Measurements from ENCODE around the gene LRP10.
"Not testable (repeated sequence)": the region's sequence is repeated elsewhere in the genome, so short reads cannot be mapped to it uniquely, and the experiment has no call there.

Gene LRP10

GRCh38 chr14:22842211-22843122 lies 29.1 kb upstream of the LRP10 start:
- no peak for DNase-seq (ENCODE audit: low read depth in 1 of 2, low spot score in 1 of 2)

DNA sequence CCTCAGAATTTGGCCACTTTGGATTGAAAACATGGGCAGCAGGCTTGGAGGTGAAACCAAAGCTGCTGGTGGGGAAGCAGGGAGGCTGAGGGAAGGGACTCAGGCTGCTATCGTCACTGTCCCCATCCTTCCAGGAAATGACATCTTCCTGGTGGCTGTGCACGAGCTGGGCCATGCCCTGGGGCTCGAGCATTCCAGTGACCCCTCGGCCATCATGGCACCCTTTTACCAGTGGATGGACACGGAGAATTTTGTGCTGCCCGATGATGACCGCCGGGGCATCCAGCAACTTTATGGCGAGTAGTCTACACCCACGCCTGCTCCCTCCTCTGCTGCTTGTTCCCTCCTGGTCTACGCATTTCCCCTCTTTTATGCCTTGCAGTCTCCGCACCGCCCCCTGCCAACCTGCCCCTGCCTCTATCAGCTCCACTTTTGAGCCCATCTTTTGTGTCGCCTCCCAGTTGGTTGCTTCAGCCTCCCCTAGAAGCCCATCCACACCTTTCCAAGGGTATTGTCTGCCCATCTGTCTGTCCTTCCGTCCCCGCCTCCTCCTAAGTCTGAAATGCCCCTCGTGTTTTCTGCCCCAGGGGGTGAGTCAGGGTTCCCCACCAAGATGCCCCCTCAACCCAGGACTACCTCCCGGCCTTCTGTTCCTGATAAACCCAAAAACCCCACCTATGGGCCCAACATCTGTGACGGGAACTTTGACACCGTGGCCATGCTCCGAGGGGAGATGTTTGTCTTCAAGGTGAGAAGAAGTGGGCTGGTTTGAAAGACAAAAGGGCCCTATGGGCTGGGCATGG lies 28.2 kb upstream of the LRP10 start:
- no peak for DNase-seq (ENCODE audit: low read depth in 1 of 2, low spot score in 1 of 2)

DNA sequence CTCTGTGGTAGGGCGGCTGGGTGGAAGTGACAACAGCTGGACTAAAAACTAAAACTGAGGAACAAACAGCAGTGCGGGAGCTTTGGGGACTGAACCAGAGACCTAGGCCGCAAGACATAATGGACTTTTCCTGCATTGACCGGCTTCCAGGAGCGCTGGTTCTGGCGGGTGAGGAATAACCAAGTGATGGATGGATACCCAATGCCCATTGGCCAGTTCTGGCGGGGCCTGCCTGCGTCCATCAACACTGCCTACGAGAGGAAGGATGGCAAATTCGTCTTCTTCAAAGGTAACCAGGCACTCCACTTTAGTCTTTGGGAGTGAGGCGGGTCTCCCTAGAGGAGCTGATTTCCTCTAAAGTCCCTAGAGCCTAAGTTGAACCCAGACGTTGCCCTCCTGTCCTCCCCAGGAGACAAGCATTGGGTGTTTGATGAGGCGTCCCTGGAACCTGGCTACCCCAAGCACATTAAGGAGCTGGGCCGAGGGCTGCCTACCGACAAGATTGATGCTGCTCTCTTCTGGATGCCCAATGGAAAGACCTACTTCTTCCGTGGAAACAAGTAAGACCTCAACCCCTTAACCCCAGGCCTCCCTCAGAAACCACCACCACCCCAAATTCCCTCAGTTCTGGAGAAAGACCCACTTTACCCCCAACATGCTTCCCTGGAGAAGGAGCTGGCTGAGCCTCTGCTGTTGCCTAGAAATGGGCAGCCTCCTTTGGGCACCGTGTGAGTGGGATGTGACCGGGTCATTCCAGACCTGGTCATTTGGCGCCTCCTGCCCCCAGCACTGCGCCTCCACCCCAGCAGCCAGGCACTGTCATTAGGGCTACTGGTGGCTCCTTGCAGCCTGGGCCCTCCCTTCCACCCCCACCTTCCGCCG lies 27.1 kb upstream of the LRP10 start:
- no peak for DNase-seq (ENCODE audit: low read depth in 1 of 2, low spot score in 1 of 2)

DNA sequence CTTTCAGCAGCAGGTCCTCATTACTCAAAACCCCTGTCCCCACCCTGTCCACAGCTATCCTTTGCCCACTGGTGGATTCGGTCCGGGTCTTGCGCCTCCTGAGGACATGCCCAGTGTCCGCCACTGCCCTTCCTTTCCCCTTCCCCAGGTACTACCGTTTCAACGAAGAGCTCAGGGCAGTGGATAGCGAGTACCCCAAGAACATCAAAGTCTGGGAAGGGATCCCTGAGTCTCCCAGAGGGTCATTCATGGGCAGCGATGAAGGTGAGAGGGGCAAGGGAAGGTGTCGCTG lies 26.5 kb upstream of the LRP10 start:
- DNase-seq (ENCODE audit: low read depth in 1 of 2, low spot score in 1 of 2) = no peak

DNA sequence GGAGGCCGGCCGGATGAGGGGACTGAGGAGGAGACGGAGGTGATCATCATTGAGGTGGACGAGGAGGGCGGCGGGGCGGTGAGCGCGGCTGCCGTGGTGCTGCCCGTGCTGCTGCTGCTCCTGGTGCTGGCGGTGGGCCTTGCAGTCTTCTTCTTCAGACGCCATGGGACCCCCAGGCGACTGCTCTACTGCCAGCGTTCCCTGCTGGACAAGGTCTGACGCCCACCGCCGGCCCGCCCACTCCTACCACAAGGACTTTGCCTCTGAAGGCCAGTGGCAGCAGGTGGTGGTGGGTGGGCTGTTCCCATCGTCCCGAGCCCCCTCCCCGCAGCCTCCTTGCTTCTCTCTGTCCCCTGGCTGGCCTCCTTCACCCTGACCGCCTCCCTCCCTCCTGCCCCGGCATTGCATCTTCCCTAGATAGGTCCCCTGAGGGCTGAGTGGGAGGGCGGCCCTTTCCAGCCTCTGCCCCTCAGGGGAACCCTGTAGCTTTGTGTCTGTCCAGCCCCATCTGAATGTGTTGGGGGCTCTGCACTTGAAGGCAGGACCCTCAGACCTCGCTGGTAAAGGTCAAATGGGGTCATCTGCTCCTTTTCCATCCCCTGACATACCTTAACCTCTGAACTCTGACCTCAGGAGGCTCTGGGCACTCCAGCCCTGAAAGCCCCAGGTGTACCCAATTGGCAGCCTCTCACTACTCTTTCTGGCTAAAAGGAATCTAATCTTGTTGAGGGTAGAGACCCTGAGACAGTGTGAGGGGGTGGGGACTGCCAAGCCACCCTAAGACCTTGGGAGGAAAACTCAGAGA lies 25.5 kb upstream of the LRP10 start:
- no peak for DNase-seq (ENCODE audit: low read depth in 1 of 2, low spot score in 1 of 2)

DNA sequence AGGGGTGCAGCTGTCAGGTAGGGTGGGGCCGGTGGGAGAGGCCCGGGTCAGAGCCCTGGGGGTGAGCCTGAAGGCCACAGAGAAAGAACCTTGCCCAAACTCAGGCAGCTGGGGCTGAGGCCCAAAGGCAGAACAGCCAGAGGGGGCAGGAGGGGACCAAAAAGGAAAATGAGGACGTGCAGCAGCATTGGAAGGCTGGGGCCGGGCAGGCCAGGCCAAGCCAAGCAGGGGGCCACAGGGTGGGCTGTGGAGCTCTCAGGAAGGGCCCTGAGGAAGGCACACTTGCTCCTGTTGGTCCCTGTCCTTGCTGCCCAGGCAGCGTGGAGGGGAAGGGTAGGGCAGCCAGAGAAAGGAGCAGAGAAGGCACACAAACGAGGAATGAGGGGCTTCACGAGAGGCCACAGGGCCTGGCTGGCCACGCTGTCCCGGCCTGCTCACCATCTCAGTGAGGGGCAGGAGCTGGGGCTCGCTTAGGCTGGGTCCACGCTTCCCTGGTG lies 24.7 kb upstream of the LRP10 start:
- DNase-seq (ENCODE audit: low read depth in 1 of 2, low spot score in 1 of 2) = no peak

DNA sequence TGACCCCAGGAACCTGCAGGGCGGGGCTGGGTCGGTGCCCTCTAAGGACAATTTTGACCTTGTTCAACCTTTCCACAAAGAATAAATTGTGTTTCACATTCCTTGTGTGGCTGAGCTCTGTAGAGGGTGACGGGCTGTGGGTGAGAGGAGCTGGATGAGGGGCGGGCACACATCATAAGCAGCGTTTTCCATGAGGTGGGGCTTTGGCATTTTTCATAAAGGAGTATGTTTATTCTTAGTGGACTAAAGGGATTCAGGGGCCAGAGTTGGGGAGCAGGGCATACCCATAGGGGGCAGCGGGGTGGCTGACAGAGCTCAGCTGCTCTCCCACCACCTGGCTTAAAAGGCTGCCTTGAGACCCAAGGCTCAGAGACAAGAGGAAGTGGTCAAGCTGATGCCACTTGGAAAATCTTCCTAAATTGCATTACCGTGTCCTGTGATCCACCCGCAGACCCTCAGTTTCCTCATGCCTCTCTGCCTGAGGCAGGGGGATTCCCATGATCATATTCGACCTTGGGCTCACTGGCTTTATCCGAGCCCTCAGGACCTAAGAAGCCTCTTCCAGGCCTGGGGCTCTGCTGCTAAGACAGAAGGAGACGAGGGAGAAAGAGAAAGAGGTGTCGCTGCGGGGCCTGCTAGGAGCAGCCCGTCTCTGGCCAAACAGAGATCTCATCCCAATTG lies 23.7 kb upstream of the LRP10 start:
- no peak for DNase-seq (ENCODE audit: low read depth in 1 of 2, low spot score in 1 of 2)

DNA sequence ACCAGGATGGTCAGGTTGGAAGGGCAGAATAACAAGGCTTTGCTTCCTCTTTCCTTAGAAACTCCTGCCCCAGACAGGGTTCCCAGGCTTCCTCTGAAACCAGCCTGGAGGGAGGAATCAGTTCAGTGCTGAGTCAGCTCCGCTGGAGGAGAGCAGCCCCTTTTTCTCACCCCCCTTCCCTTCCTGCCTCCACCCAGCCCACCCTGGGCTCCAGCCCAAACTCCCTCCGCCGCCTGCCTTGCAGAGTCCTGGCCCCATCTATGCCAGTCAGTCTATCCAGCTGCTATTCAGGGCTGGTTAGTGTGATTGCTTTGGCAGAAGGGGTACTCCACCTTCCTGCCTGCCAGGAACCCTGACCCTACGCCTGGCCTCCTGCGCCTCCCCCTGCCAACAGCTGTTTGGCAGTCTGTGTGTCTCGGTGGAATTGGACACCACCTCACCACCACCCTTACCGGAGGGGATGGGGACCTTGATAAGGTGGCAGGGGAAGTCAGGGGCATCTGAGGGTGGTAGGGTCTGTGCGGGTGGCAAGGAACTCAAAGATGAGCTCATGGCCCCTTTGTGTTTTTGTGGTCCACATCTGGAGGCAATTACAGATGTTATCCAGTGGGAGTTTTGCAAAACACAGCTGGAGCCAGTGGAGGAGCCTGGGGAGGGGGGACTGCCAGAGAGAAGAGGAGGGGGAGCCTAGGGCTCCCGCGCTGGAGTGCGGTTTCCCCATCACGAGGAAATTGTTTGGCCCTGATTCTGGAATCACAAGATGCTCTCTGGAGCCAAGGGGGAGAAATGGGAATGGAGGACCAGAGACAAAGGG lies 23.0 kb upstream of the LRP10 start:
- DNase-seq (ENCODE audit: low read depth in 1 of 2, low spot score in 1 of 2) = no peak

DNA sequence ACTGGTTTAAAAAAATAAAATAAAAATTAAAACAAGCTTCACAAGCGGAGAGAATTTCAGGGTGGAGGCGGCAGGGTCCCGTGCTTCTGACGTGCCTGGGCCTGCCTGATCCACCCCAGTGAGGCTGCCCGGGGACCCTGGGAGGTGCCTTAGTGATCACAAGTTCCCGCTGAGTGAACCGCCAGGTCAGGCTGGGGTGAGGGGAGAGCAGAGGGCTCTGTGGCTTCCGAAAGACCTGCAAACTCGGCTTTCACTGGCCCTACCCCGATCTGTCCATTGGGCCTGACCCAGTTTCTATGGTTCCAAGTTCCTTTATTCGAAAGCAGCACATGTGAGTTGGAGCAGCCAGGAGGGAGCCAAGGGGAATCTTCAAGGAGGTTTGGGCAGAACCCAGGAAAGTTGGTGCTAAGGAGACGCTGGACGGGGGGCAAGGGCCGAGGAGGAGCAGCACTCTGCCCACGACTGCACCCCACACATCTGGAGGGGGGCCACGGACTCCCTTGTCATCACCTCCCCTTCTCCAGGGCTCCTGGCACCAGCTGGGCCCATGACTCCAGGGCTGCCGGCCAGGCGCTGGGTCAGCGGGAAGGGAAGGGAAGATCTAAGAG lies 22.2 kb upstream of the LRP10 start:
- DNase-seq (ENCODE audit: low read depth in 1 of 2, low spot score in 1 of 2) = no peak

- DNase-seq (ENCODE audit: low read depth in 1 of 2, low spot score in 1 of 2) = no peak
These were observed 20.4 kb upstream of the LRP10 start for GRCh38 chr14:22850944-22851764.

- not testable (repeated sequence) for DNase-seq (ENCODE audit: low read depth in 1 of 2, low spot score in 1 of 2)
These were observed 19.4 kb upstream of the LRP10 start for GRCh38 chr14:22852178-22852577.

GRCh38 chr14:22852599-22852939 lies 19.0 kb upstream of the LRP10 start:
- no peak for DNase-seq (ENCODE audit: low read depth in 1 of 2, low spot score in 1 of 2)

DNA sequence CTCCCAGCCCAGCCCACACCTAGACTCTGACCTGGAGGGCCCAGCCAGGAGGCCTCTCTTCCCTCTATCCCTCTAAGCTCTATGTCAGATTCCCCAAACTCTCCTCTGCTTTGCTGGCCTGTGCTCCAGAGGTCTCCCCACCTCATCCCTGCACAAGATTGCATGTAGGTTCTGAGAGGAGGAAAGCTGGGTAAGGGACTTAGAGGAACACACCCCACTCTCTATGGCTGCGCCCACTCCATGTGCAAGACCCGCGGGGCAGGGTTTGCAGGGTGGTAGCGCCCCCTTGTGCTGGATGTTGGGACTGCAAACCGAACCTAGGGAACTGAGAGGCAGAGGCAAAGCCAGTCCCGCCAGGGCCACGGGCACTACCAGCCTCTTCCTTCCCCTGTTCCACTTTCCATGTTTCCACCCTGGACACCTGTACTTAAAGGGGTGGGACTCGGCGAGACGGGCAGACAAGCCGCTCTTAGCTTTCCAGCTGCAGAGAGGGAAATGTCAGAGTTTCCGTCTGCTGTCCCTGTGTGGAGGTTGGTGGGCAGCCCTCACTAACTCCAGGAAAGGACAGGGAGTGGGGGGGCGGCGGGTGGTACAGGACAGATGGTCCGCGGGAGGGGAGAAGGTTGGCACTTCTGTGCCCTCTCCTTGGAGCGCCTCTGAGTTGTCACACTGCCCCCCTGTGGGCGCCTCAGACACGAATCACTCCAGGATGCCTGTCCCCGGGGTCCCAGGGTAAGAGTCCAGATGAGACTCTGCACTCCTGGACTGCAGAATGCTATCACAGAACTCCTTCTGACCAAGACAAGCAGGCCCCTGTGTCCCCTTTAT lies 18.4 kb upstream of the LRP10 start:
- DNase-seq (ENCODE audit: low read depth in 1 of 2, low spot score in 1 of 2) = peak; percentile 86 to 92

DNA sequence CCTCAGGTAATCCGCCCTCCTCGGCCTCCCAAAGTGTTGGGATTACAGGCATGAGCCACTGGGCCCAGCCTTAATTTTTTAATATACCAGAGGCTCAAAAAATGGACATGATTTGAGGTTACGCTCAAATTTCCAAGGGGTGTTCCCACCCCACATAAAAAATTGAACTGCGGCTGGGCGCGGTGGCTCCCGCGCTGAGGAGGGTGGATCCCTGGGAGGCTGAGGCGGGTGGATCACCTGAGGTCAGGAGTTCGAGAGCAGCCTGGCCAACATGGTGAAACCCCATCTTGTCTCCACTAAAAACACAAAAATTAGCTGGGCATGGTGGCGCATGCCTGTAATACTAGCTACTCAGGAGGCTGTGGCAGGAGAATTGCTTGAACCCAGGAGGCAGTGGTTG lies 17.2 kb upstream of the LRP10 start:
- DNase-seq (ENCODE audit: low read depth in 1 of 2, low spot score in 1 of 2) = not testable (repeated sequence)

DNA sequence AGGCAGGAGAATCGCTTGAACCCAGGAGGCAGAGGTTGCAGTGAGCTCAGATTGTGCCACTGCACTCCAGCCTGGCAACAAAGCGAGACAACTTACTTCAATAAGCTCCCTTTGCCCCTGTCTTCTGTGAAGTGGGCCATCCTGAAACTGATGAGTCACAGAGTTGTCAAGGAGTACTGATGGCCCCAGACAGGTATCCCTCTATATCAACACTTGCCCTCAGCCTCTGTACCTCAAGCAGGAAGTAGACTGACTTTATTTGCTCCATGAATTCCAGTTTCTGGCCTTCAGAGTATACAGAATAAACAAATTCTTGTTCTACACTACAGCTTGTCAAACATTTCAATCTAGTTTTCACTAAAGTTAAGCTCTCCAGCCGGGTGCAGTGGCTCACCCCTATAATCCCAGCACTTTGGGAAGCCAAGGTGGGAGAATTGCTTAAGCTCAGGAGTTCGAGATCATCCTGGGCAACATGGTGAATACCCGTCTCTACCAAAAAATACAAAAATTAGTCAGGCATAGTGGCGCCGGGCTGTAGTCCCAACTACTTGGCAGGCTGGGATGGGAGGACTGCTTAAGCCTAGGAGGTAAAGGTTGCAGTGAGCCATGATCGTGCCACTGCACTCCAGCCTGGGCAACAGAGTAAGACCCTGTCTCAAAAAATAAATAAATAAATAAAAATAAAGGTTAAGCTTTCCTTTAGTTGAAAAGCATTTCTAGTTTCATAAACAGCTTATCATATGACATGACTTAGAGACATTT lies 16.4 kb upstream of the LRP10 start:
- DNase-seq (ENCODE audit: low read depth in 1 of 2, low spot score in 1 of 2) = no peak

DNA sequence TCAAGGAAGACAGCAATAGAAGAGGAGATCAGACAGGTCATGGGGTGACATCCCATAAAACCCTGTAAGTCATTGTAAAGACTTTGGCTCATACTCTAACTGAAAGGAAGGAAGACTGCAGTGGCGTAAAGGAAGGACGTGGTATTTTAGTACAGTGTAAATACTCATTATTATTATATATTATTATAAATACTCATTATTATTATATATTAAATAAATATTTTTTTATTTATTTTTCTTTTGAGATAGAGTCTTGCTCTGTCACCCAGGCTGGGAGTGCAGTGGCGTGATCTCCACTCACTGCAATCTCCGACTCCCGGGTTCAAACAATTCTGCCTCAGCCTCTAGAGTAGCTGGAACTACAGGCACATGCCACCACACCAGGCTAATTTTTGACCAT lies 15.1 kb upstream of the LRP10 start:
- no peak for DNase-seq (ENCODE audit: low read depth in 1 of 2, low spot score in 1 of 2)

Measured in activated T-helper 1 cell treated with anti-CD3 and anti-CD28 coated beads, Interleukin-2, amount 50 U/mL, for 16 hours (primary cell).